ENCODE data around the gene PHF12.

PHF12 gene

DNA sequence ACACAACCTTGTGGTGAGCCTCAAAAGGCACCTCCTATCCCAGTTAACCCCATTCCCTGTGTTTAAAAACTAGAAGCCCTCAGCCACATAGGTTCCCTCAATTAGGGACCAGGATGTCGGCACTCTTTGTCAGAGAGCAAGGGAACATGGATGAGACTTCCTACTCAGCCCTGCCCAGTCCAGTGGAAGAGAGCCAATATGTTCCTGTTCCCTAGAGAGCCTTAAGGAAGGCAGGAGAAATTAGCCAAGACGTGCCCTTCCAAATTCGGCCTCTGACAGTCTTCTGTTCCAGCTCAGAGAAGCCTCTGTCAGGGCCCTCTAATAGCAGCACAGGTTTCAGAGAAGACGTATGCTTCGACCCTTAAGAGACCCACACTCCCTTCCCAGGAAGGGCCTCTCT lies 33.9 kb downstream of the PHF12 start:
- H3K27ac ChIP-seq (ENCODE audit: low read length): no peak overlapping the region

DNA sequence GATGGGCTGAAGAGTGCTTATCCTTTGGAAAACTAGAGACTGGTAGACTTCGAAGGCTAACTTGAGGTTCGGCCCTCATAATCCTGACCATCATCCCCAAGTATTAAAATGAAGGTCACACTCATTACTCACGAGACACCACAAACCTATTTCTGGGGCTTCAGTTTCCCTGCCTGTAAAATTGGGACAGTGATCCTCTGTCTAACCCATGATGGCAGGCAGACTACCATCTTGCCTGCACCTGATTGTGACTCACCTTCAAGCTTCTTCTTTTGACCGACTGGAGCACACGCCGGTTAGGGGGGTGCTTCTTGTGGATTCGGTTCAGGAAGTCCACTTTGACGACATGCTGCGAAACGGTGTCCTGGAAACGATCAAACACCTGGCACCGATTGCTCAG lies 34.3 kb downstream of the PHF12 start:
- peaks cover 91% of the 10 kb centered on the region for H3K36me3 ChIP-seq (ENCODE audit: control insufficient read depth, low read depth, low read length)
- H3K27ac ChIP-seq (ENCODE audit: low read length): no peak overlapping the region
- H3K4me1 ChIP-seq (ENCODE audit: control insufficient read depth, low read depth, low read length): no peaks in the 10 kb centered on the region
- no peak overlapping the region for H3K9ac ChIP-seq (ENCODE audit: low read length)
- no peaks in the 10 kb centered on the region for H3K27me3 ChIP-seq (ENCODE audit: control insufficient read depth, insufficient read depth, low read length)
- no peak overlapping the region for H3K4me3 ChIP-seq (ENCODE audit: low read length)
- no peaks in the 10 kb centered on the region for H3K9me3 ChIP-seq (ENCODE audit: control insufficient read depth, low read depth, low read length)

More for the DNA sequence above, 33.9 kb downstream of the PHF12 start:
- Histone ChIP-seq H3K9ac (ENCODE audit: low read length) (no peak overlapping the region), H3K4me1 (ENCODE audit: control insufficient read depth, low read depth, low read length) (no peaks in the 10 kb centered on the region), H3K36me3 (ENCODE audit: control insufficient read depth, low read depth, low read length) (peaks cover 91% of the 10 kb centered on the region), H3K9me3 (ENCODE audit: control insufficient read depth, low read depth, low read length) (no peaks in the 10 kb centered on the region), H3K27me3 (ENCODE audit: control insufficient read depth, insufficient read depth, low read length) (no peaks in the 10 kb centered on the region), H3K4me3 (ENCODE audit: low read length) (no peak overlapping the region)

DNA sequence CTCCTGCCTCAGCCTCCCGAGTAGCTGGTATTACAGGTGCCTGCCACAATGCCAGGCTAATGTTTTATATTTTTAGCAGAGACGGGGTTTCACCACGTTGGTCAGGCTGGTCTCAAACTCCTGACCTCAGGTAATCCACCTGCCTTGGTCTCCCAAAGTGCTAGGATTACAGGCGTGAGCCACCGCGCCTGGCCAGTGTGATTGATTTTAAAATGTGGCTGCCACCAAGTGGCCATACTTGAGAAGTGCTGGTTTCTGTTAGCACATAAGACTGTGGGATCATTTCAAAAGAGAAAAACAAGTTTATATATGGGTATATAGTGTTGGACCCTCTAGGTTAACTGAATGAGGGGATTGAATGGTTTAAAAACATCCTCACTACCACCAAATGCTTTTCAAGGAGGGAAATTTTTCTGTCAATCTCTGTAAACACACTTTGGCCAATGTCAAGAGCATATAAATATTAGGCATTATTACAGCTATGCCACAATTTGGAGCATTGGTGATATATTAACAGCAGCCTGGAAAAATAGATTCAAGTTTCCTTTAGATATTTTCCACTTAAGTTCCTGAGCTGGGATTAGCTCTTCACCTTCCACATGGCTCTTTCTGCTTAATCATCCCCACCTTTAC lies 34.9 kb downstream of the PHF12 start:
- Histone ChIP-seq H3K27me3 (ENCODE audit: control insufficient read depth, insufficient read depth, low read length) (no peaks in the 10 kb centered on the region), H3K36me3 (ENCODE audit: control insufficient read depth, low read depth, low read length) (peaks cover 91% of the 10 kb centered on the region)

DNA sequence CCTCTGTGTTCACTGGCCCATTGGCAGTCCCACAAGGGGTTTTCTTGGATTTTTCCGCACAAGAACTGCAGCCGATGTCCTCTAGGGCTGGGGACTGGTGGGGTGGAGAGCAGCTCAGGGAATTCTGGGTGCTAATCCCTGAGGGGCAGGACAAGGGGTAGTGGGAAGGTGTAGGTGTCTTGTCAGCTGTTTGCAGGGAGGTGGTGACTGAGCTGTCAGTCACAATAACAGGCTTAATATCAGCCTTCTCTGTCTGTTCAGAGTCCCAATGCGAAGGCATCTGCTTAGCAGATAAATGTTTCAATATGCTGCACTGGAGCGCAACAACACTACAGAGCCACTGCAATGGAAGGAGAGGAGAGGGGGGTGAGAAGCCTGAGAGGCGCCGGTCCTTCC lies 38.4 kb downstream of the PHF12 start:
- Histone ChIP-seq H3K4me3 (ENCODE audit: low read length) (no peak overlapping the region), H3K27me3 (ENCODE audit: control insufficient read depth, insufficient read depth, low read length) (no peaks in the 10 kb centered on the region), H3K9ac (ENCODE audit: low read length) (no peak overlapping the region), H3K4me1 (ENCODE audit: control insufficient read depth, low read depth, low read length) (peaks cover 4% of the 10 kb centered on the region), H3K27ac (ENCODE audit: low read length) (no peak overlapping the region), H3K36me3 (ENCODE audit: control insufficient read depth, low read depth, low read length) (peaks cover 95% of the 10 kb centered on the region), H3K9me3 (ENCODE audit: control insufficient read depth, low read depth, low read length) (no peaks in the 10 kb centered on the region)

More for the DNA sequence above, 34.9 kb downstream of the PHF12 start:
- Histone ChIP-seq H3K27ac (ENCODE audit: low read length) (no peak overlapping the region), H3K4me3 (ENCODE audit: low read length) (no peak overlapping the region), H3K9ac (ENCODE audit: low read length) (no peak overlapping the region), H3K9me3 (ENCODE audit: control insufficient read depth, low read depth, low read length) (no peaks in the 10 kb centered on the region), H3K4me1 (ENCODE audit: control insufficient read depth, low read depth, low read length) (no peaks in the 10 kb centered on the region)

DNA sequence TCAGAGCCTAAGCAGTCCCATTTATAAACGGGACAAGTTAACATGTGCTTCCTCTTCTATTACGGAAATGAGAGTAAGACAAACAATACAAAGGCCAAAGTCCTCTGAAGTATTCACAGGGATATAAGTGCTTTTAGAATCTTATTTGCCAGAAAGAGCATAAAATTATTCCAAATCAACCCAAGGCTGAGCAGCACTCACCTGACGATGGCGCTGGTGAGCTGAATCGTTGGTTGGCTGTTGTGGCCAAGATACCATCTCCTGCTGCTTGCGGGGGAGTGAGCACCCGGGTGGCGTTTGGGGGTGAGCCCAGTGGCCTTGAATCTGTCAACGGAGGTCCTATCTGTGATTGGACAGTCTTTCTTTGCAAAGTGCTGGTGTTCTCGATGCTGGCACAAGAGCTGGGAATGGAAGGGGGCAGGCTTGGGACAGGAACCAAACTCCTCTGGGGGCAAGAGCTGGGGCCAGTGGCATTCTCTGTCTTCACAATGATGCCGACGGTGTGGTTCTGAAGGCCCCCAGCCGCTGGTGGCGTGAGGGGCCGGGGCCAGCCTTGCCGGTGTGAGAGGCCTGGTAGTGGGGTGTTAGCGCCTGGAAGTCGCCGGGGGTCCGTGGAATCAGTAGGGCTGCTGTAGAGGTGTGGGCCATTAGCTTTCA lies 38.9 kb downstream of the PHF12 start:
- Histone ChIP-seq H3K27me3 (ENCODE audit: control insufficient read depth, insufficient read depth, low read length) (no peaks in the 10 kb centered on the region), H3K9ac (ENCODE audit: low read length) (no peak overlapping the region), H3K9me3 (ENCODE audit: control insufficient read depth, low read depth, low read length) (no peaks in the 10 kb centered on the region), H3K27ac (ENCODE audit: low read length) (no peak overlapping the region), H3K36me3 (ENCODE audit: control insufficient read depth, low read depth, low read length) (peaks cover 95% of the 10 kb centered on the region), H3K4me1 (ENCODE audit: control insufficient read depth, low read depth, low read length) (peaks cover 4% of the 10 kb centered on the region), H3K4me3 (ENCODE audit: low read length) (no peak overlapping the region)

DNA sequence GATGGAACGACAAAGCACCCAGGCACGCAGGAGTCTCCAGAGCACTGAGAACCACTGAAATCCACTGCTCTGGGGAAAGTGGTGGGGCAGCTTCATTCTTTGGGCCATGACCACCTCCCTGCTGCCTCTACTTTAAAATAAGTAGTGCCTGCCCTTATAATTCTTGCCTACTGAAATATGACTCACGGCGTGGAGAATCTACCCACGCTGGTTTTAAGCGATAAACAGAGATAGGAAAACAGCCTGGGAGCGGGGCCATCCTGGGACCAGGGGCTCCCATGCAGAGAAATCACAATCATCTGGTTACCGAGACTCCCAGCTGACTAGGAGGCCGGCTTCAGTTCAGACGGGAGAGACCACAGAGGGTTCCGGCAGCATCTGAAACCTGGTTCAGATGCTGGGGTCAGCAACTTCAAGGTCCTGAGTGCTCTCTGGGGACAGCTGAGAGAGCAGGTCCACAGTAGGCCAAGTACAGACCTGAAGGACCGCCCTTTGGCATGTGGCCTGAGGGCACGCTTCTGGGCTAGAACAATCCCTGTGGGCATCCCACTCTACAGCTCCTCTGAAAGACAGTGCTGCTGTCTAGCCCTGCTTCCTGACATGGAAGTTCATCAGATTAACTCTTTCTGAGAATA lies 39.8 kb downstream of the PHF12 start:
- Histone ChIP-seq H3K9ac (ENCODE audit: low read length) (no peak overlapping the region), H3K27ac (ENCODE audit: low read length) (no peak overlapping the region)

DNA sequence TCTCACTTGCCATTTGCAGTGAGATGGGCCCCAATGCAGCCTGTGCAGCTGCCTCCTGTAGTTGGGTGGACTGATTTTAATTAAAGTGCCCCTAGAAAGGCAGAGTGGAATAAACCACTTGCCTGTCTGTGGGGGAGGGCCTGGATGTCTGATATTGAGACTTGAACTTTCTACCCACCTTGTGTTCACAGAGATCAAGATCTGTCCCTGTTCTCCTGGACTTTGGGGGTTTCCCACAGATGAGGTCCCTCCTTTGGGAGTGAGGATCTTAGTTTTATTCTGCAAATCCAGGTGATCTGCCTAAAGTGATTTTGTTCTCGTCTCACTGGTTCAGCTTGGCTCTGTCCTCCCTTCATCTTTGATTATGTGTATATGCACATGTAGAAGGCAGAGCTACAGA lies 40.8 kb downstream of the PHF12 start:
- H3K9ac ChIP-seq (ENCODE audit: low read length): no peak overlapping the region
- H3K27me3 ChIP-seq (ENCODE audit: control insufficient read depth, insufficient read depth, low read length): no peaks in the 10 kb centered on the region
- no peak overlapping the region for H3K4me3 ChIP-seq (ENCODE audit: low read length)
- no peaks in the 10 kb centered on the region for H3K9me3 ChIP-seq (ENCODE audit: control insufficient read depth, low read depth, low read length)
- no peak overlapping the region for H3K27ac ChIP-seq (ENCODE audit: low read length)
- H3K36me3 ChIP-seq (ENCODE audit: control insufficient read depth, low read depth, low read length): peaks cover 94% of the 10 kb centered on the region
- H3K4me1 ChIP-seq (ENCODE audit: control insufficient read depth, low read depth, low read length): peaks cover 4% of the 10 kb centered on the region

More for the DNA sequence above, 39.8 kb downstream of the PHF12 start:
- H3K4me3 ChIP-seq (ENCODE audit: low read length): no peak overlapping the region
- H3K36me3 ChIP-seq (ENCODE audit: control insufficient read depth, low read depth, low read length): peaks cover 95% of the 10 kb centered on the region
- no peaks in the 10 kb centered on the region for H3K27me3 ChIP-seq (ENCODE audit: control insufficient read depth, insufficient read depth, low read length)
- peaks cover 4% of the 10 kb centered on the region for H3K4me1 ChIP-seq (ENCODE audit: control insufficient read depth, low read depth, low read length)
- H3K9me3 ChIP-seq (ENCODE audit: control insufficient read depth, low read depth, low read length): no peaks in the 10 kb centered on the region

DNA sequence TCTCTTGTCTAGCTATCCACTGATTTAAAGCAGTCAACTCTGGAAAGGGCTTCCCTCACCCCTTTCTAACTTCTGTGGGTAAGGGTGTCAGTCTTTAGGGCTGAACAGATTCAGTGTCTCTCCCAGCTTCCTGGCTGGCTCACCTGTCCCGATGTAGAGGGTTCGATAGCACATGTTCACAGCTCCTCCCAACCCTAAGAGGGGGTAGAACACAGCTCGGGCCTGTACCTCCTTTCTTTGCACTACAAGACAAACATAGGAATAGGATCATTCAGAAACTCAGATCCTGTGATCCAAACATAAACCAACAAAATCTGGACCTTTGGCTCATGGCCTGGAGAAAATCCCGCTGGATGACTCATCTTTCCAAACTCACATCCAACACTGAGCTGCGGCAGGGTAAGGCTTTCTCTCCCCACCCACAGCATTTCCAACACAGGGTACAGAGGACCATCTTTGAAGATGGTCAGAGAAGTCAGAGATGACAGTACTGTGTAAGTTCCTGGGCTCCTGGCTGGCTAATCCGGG lies 42.6 kb downstream of the PHF12 start:
- no peak overlapping the region for H3K27ac ChIP-seq (ENCODE audit: low read length)
- H3K36me3 ChIP-seq (ENCODE audit: control insufficient read depth, low read depth, low read length): peaks cover 79% of the 10 kb centered on the region
- H3K4me1 ChIP-seq (ENCODE audit: control insufficient read depth, low read depth, low read length): peaks cover 4% of the 10 kb centered on the region
- H3K9ac ChIP-seq (ENCODE audit: low read length): no peak overlapping the region
- H3K4me3 ChIP-seq (ENCODE audit: low read length): no peak overlapping the region
- H3K27me3 ChIP-seq (ENCODE audit: control insufficient read depth, insufficient read depth, low read length): no peaks in the 10 kb centered on the region
- H3K9me3 ChIP-seq (ENCODE audit: control insufficient read depth, low read depth, low read length): no peaks in the 10 kb centered on the region

DNA sequence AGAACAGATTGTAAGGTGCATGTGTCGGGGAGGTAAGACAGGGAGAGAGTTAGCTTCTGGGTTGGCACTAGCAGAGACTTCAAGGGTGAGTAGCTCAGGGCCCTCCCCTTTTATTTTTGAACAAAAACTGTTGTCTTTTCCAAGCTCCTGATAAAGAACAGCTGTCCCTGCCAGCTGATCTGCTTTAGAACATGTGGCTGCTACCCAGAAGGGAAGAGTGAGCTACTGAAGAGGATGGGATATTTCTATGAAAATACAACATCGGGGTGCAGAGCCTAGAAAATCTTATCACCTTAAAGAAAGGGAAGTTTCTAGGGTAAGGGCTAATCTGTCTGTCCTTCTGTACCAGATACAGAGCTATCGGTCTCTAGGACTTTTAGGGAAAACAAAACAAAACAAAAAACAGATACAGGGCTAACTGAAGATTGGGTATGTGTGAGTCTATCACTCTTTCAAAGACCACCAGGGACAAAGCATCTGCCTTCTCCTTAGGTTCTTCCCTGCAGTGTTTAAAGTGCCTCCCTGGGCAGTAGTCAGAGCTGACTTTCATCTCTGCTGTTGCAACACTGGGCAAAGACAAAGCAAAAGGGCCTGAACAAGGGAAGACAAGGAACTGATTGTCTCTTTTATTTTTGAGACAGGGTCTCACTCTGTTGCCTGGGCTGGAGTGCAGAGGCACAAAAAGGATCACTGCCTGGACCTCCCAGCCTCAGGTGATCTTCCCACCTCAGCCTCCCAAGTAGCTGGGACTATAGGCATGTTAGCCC lies 43.4 kb downstream of the PHF12 start:
- Histone ChIP-seq H3K9me3 (ENCODE audit: control insufficient read depth, low read depth, low read length) (no peaks in the 10 kb centered on the region), H3K27me3 (ENCODE audit: control insufficient read depth, insufficient read depth, low read length) (no peaks in the 10 kb centered on the region), H3K4me1 (ENCODE audit: control insufficient read depth, low read depth, low read length) (peaks cover 4% of the 10 kb centered on the region), H3K4me3 (ENCODE audit: low read length) (no peak overlapping the region), H3K9ac (ENCODE audit: low read length) (no peak overlapping the region), H3K36me3 (ENCODE audit: control insufficient read depth, low read depth, low read length) (peaks cover 71% of the 10 kb centered on the region), H3K27ac (ENCODE audit: low read length) (no peak overlapping the region)

DNA sequence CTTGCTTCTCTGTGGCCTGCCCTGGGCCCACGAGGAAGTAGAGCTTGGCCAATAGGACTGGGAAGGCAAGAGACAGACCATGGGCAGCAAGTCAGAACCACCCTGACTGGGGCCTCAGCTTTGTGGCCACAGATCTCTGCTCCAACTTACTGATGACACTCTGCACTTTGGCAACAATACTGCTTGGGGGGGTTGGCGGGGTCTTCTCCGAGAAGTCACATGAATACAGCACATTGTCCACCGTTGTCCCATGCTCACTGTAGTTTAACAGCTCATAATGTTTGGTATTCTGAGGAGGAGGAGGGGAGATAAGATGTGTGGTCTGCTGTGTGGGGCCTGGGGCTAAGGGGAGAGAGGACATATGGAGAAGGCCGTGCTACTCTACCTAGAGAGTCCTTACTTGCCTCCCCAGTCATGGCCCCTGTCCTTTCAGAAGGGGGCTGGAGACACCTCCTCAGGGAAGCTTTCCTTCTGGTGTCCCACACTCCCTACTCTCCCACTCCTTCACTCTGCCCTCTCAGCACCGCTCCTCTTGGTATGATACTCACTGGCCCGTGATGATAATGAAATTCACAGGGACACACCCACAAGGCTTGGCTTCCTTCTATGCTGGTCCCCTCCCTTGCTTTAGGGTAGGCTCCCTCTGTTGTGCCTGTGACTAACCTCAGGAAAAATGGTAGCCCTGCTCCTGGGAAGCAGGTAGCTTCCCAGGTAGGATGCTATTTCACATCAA lies 44.4 kb downstream of the PHF12 start:
- no peak overlapping the region for H3K9ac ChIP-seq (ENCODE audit: low read length)

DNA sequence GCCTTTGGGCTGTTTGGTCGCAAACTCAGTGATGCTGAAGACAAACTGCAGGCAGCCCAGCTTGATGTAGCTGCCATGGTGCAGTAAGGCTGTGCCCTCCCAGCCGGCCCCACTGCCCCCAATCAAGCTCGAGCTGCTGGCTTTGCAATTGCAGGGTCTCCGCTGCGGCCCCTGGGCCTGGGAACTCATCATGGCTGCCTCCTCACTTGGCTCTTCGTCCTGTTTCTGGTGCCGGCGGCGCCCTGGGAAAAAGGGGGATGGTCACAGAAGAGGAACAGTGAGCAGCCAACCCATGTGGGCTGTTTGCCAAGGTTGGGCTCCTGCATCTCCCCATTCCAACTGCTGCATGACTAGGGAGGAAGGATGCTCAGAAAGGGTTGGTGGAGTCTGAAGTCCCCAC lies 45.0 kb downstream of the PHF12 start:
- no peak overlapping the region for H3K9ac ChIP-seq (ENCODE audit: low read length)
- peaks cover 55% of the 10 kb centered on the region for H3K36me3 ChIP-seq (ENCODE audit: control insufficient read depth, low read depth, low read length)
- no peak overlapping the region for H3K27ac ChIP-seq (ENCODE audit: low read length)
- H3K27me3 ChIP-seq (ENCODE audit: control insufficient read depth, insufficient read depth, low read length): no peaks in the 10 kb centered on the region
- H3K4me1 ChIP-seq (ENCODE audit: control insufficient read depth, low read depth, low read length): peaks cover 10% of the 10 kb centered on the region
- H3K9me3 ChIP-seq (ENCODE audit: control insufficient read depth, low read depth, low read length): no peaks in the 10 kb centered on the region
- no peak overlapping the region for H3K4me3 ChIP-seq (ENCODE audit: low read length)

More for the DNA sequence above, 44.4 kb downstream of the PHF12 start:
- no peak overlapping the region for H3K27ac ChIP-seq (ENCODE audit: low read length)
- H3K27me3 ChIP-seq (ENCODE audit: control insufficient read depth, insufficient read depth, low read length): no peaks in the 10 kb centered on the region
- H3K36me3 ChIP-seq (ENCODE audit: control insufficient read depth, low read depth, low read length): peaks cover 61% of the 10 kb centered on the region
- no peaks in the 10 kb centered on the region for H3K9me3 ChIP-seq (ENCODE audit: control insufficient read depth, low read depth, low read length)
- H3K4me1 ChIP-seq (ENCODE audit: control insufficient read depth, low read depth, low read length): peaks cover 5% of the 10 kb centered on the region
- no peak overlapping the region for H3K4me3 ChIP-seq (ENCODE audit: low read length)

All from iPS-18a (cell line).